ENCODE data around the gene PALM3.

The PALM3 gene

DNA sequence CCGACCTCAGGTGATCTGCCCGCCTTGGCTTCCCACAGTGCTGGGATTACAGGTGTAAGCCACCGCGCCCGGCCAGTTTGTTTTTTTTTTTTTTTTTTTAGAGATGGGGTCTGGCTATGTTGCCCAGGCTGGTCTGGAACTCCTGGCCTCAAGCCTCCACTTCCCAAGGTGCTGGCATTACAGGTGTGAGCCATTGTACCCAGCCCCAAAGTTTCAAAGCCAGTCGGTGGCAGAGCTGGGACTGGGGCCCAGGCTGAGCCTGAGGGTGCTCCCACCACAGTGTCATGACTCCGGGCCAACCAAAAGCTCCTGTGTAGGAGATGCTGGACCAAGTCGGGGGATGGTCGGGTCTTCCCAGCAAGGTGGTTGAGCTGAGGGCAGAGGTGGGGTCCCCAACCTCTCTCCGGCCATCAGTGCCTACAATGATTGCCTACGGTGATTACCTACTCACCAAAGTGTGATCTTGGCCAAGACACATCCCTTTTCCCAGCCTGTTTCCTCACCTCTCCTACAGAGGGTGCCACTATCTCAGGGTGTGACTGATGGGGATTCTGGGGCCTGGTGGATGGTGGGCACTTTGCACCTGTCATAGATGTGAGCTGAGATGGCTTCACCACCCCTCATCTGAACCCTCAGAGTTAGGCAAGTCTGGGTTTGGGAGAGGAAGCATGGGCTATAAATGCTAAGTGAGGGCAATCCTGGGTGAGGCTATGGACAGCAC is 34.6 kb upstream of the PALM3 start:
- Histone ChIP-seq H2BK120ac (ENCODE audit: low read depth, low read length) (no peak overlapping the region), H3K4me1 (ENCODE audit: control insufficient read depth, low read depth, low read length) (peaks cover 2% of the 10 kb centered on the region), H3K4me2 (ENCODE audit: low read length) (no peak overlapping the region), H2AK5ac (ENCODE audit: low read length) (no peak overlapping the region), H3K79me2 (ENCODE audit: control insufficient read depth, insufficient read depth, low read length) (no peaks in the 10 kb centered on the region), H3K36me3 (ENCODE audit: control insufficient read depth, insufficient read depth, low read length) (no peaks in the 10 kb centered on the region), H3K27ac (ENCODE audit: low read depth, low read length) (no peak overlapping the region), H3K56ac (ENCODE audit: low read length) (no peak overlapping the region), H4K8ac (ENCODE audit: low read depth, low read length) (no peak overlapping the region), H3K9ac (ENCODE audit: low read length) (no peak overlapping the region), H2BK15ac (replicated peaks; ENCODE audit: low read depth) (no peak overlapping the region), H4K5ac (ENCODE audit: low read length) (no peak overlapping the region), H3K79me1 (ENCODE audit: low read length) (no peaks in the 10 kb centered on the region), H3K4me3 (ENCODE audit: low read length) (no peak overlapping the region), H3K23ac (ENCODE audit: low read length) (no peak overlapping the region), H3K4ac (ENCODE audit: low read depth, low read length) (no peak overlapping the region), H3K18ac (ENCODE audit: low read length) (no peak overlapping the region), H3K27me3 (ENCODE audit: insufficient read depth, low read length, poor library complexity) (no peaks in the 10 kb centered on the region), H2BK5ac (ENCODE audit: low read length) (no peak overlapping the region)
- DNase-seq = peak; percentile 37
- no CpG with 5 or more reads among the region's 11 CpGs for WGBS (ENCODE audit: extremely low coverage, insufficient coverage, low lambda C conversion rate)

GRCh38 chr19:14094854-14095253 is 33.0 kb upstream of the PALM3 start:
- no CpG with 5 or more reads among the region's 7 CpGs for WGBS (ENCODE audit: extremely low coverage, insufficient coverage, low lambda C conversion rate)
- H3K4me1 ChIP-seq (ENCODE audit: control insufficient read depth, low read depth, low read length) = peaks cover 2% of the 10 kb centered on the region
- H2AK5ac ChIP-seq (ENCODE audit: low read length) = no peak overlapping the region
- no peak overlapping the region for H3K18ac ChIP-seq (ENCODE audit: low read length)
- no peak overlapping the region for H3K4me2 ChIP-seq (ENCODE audit: low read length)
- H4K5ac ChIP-seq (ENCODE audit: low read length) = no peak overlapping the region
- H3K79me2 ChIP-seq (ENCODE audit: control insufficient read depth, insufficient read depth, low read length) = no peaks in the 10 kb centered on the region
- no peak overlapping the region for H3K4me3 ChIP-seq (ENCODE audit: low read length)
- H3K36me3 ChIP-seq (ENCODE audit: control insufficient read depth, insufficient read depth, low read length) = no peaks in the 10 kb centered on the region
- no peak overlapping the region for H3K23ac ChIP-seq (ENCODE audit: low read length)
- no peak overlapping the region for H4K8ac ChIP-seq (ENCODE audit: low read depth, low read length)
- H3K27ac ChIP-seq (ENCODE audit: low read depth, low read length) = no peak overlapping the region
- H2BK15ac ChIP-seq (replicated peaks; ENCODE audit: low read depth) = no peak overlapping the region
- no peak overlapping the region for H3K9ac ChIP-seq (ENCODE audit: low read length)
- H3K79me1 ChIP-seq (ENCODE audit: low read length) = no peaks in the 10 kb centered on the region
- no peak overlapping the region for H3K4ac ChIP-seq (ENCODE audit: low read depth, low read length)
- no peak overlapping the region for H2BK5ac ChIP-seq (ENCODE audit: low read length)
- H3K27me3 ChIP-seq (ENCODE audit: insufficient read depth, low read length, poor library complexity) = no peaks in the 10 kb centered on the region
- H3K56ac ChIP-seq (ENCODE audit: low read length) = no peak overlapping the region
- no peak for DNase-seq
- H2BK120ac ChIP-seq (ENCODE audit: low read depth, low read length) = no peak overlapping the region

GRCh38 chr19:14093117-14093823 is 31.4 kb upstream of the PALM3 start:
- no peak overlapping the region for H3K27ac ChIP-seq (ENCODE audit: low read depth, low read length)
- no peak overlapping the region for H3K9ac ChIP-seq (ENCODE audit: low read length)
- no peak overlapping the region for H3K23ac ChIP-seq (ENCODE audit: low read length)
- H3K79me2 ChIP-seq (ENCODE audit: control insufficient read depth, insufficient read depth, low read length) = peaks cover 6% of the 10 kb centered on the region
- H4K5ac ChIP-seq (ENCODE audit: low read length) = no peak overlapping the region
- no peak overlapping the region for H2BK15ac ChIP-seq (replicated peaks; ENCODE audit: low read depth)
- no peak for DNase-seq
- peaks cover 8% of the 10 kb centered on the region for H3K79me1 ChIP-seq (ENCODE audit: low read length)
- no peak overlapping the region for H3K4me3 ChIP-seq (ENCODE audit: low read length)
- no peak overlapping the region for H4K8ac ChIP-seq (ENCODE audit: low read depth, low read length)
- H3K4me1 ChIP-seq (ENCODE audit: control insufficient read depth, low read depth, low read length) = peaks cover 2% of the 10 kb centered on the region
- no peak overlapping the region for H3K4me2 ChIP-seq (ENCODE audit: low read length)
- no peak overlapping the region for H2BK120ac ChIP-seq (ENCODE audit: low read depth, low read length)
- peaks cover 4% of the 10 kb centered on the region for H3K36me3 ChIP-seq (ENCODE audit: control insufficient read depth, insufficient read depth, low read length)
- H3K4ac ChIP-seq (ENCODE audit: low read depth, low read length) = no peak overlapping the region
- no peaks in the 10 kb centered on the region for H3K27me3 ChIP-seq (ENCODE audit: insufficient read depth, low read length, poor library complexity)
- no peak overlapping the region for H3K56ac ChIP-seq (ENCODE audit: low read length)
- WGBS (ENCODE audit: extremely low coverage, insufficient coverage, low lambda C conversion rate) = no CpG with 5 or more reads among the region's 9 CpGs
- H2BK5ac ChIP-seq (ENCODE audit: low read length) = no peak overlapping the region
- H2AK5ac ChIP-seq (ENCODE audit: low read length) = no peak overlapping the region
- no peak overlapping the region for H3K18ac ChIP-seq (ENCODE audit: low read length)

- H3K4me1 ChIP-seq (ENCODE audit: control insufficient read depth, low read depth, low read length) = peaks cover 2% of the 10 kb centered on the region
- peak overlapping the region; percentile 99 for H3K4me2 ChIP-seq (ENCODE audit: low read length)
- no peak overlapping the region for H3K23ac ChIP-seq (ENCODE audit: low read length)
- peaks cover 8% of the 10 kb centered on the region for H3K79me1 ChIP-seq (ENCODE audit: low read length)
- H3K4me3 ChIP-seq (ENCODE audit: low read length) = no peak overlapping the region
- H2AK5ac ChIP-seq (ENCODE audit: low read length) = no peak overlapping the region
- H3K9ac ChIP-seq (ENCODE audit: low read length) = peak overlapping the region; percentile 88
- H3K4ac ChIP-seq (ENCODE audit: low read depth, low read length) = no peak overlapping the region
- H2BK120ac ChIP-seq (ENCODE audit: low read depth, low read length) = no peak overlapping the region
- no peak overlapping the region for H2BK15ac ChIP-seq (replicated peaks; ENCODE audit: low read depth)
- H3K79me2 ChIP-seq (ENCODE audit: control insufficient read depth, insufficient read depth, low read length) = peaks cover 6% of the 10 kb centered on the region
- no CpG with 5 or more reads among the region's 15 CpGs for WGBS (ENCODE audit: extremely low coverage, insufficient coverage, low lambda C conversion rate)
- H3K18ac ChIP-seq (ENCODE audit: low read length) = peak overlapping the region; percentile 93
- peak overlapping the region; percentile 90 for H3K56ac ChIP-seq (ENCODE audit: low read length)
- no peak overlapping the region for H3K27ac ChIP-seq (ENCODE audit: low read depth, low read length)
- no peak overlapping the region for H4K5ac ChIP-seq (ENCODE audit: low read length)
- DNase-seq = no peak
- peaks cover 5% of the 10 kb centered on the region for H3K36me3 ChIP-seq (ENCODE audit: control insufficient read depth, insufficient read depth, low read length)
- no peak overlapping the region for H2BK5ac ChIP-seq (ENCODE audit: low read length)
- H4K8ac ChIP-seq (ENCODE audit: low read depth, low read length) = peak overlapping the region; percentile 87
- H3K27me3 ChIP-seq (ENCODE audit: insufficient read depth, low read length, poor library complexity) = no peaks in the 10 kb centered on the region
These were observed 30.1 kb upstream of the PALM3 start for GRCh38 chr19:14091813-14092462.

- Histone ChIP-seq H2BK5ac (ENCODE audit: low read length) (no peak overlapping the region), H4K5ac (ENCODE audit: low read length) (no peak overlapping the region), H3K4me3 (ENCODE audit: low read length) (peak overlapping the region; percentile 72), H3K9ac (ENCODE audit: low read length) (peak overlapping the region; percentile 88), H3K4ac (ENCODE audit: low read depth, low read length) (peak overlapping the region; percentile 72), H3K27ac (ENCODE audit: low read depth, low read length) (peak overlapping the region; percentile 86), H3K4me1 (ENCODE audit: control insufficient read depth, low read depth, low read length) (peaks cover 2% of the 10 kb centered on the region), H3K79me2 (ENCODE audit: control insufficient read depth, insufficient read depth, low read length) (peaks cover 6% of the 10 kb centered on the region), H2AK5ac (ENCODE audit: low read length) (no peak overlapping the region), H3K36me3 (ENCODE audit: control insufficient read depth, insufficient read depth, low read length) (peaks cover 5% of the 10 kb centered on the region), H3K18ac (ENCODE audit: low read length) (peak overlapping the region; percentile 93), H3K27me3 (ENCODE audit: insufficient read depth, low read length, poor library complexity) (no peaks in the 10 kb centered on the region), H2BK120ac (ENCODE audit: low read depth, low read length) (peak overlapping the region; percentile 65), H3K4me2 (ENCODE audit: low read length) (peak overlapping the region; percentile 99), H3K23ac (ENCODE audit: low read length) (no peak overlapping the region), H3K79me1 (ENCODE audit: low read length) (peaks cover 8% of the 10 kb centered on the region), H3K56ac (ENCODE audit: low read length) (peak overlapping the region; percentile 90), H4K8ac (ENCODE audit: low read depth, low read length) (peak overlapping the region; percentile 87), H2BK15ac (replicated peaks; ENCODE audit: low read depth) (no peak overlapping the region)
- no CpG with 5 or more reads among the region's 72 CpGs for WGBS (ENCODE audit: extremely low coverage, insufficient coverage, low lambda C conversion rate)
- DNase-seq = peak; percentile 78
These were observed 29.4 kb upstream of the PALM3 start for GRCh38 chr19:14091081-14091812.
